Left forelimb (tissue), 1 donor: ENCODE data around the gene ADORA2A.

Source experiments
- DNase-seq: peaks from one replicate; pipeline ENCODE4 v3.0.0-alpha.2; 2018; ENCODE audit warnings: low spot score

Gene ADORA2A

GRCh38 chr22:24403346-24403745 lies 24.1 kb upstream of the ADORA2A start:
- no peak for DNase-seq

DNA sequence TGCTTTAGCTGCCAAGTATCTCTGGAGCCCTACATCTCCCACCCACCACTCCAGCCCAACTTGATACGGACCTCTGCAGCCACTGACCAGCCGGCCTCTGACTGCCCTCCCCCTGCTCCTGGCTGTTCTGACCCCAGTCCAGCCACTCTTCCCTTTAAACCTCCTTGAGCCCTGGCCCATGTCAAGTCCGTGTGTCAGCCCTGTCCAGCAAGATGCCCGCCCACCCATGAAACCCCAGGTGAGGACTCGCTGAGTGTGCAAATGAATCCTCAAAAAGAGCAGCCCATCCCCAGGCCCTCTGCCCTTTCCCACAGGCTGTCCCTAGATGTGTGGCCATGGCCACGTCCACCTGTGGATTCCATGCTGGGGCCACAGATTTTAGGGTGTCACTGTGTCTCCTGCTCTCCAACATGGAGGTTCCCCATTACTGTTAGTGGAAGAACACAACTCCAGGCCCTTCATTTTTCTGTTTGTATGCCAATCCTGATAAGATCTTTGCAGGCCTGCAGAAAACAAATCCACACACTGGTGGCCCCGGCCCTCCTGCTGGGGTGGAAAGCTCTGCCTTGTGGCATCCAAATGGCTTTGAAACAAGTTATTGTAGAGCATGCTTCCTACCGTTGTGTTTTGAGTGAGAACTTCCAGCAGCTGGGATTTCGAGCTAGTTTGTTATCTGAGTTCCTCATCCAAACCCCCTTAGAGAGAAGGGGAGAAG lies 22.7 kb upstream of the ADORA2A start:
- no peak for DNase-seq

DNA sequence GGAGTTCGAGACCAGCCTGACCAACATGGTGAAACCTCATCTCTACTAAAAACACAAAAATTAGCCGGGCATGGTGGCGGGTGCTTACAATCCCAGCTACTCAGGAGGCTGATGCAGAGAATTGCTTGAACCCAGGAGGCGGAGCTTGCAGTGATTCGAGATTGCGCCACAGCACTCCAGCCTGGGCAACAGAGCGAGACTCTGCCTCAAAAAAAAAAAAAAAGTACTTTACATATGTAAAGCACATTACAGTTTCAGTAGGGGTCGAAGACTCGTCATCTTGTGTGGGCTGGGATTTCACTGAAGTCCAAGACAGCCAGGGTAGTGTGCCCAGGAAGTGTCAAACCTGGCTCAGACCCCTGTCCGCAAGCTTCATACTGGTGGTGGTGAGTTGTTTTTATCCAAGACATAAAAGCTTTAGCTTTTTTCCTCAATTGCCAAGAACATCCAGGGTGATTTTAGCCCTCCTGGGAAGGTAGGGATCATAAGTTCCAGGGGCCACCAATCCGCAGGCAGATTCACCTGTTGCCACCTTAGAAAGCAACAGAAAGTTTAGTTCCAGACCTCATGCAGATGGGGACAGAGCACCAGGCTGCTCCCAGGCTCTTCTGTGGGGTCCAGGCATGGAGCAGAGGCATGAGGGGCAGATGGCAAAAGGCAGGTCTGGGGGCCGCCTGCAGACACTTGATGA lies 21.6 kb upstream of the ADORA2A start:
- DNase-seq: no peak

DNA sequence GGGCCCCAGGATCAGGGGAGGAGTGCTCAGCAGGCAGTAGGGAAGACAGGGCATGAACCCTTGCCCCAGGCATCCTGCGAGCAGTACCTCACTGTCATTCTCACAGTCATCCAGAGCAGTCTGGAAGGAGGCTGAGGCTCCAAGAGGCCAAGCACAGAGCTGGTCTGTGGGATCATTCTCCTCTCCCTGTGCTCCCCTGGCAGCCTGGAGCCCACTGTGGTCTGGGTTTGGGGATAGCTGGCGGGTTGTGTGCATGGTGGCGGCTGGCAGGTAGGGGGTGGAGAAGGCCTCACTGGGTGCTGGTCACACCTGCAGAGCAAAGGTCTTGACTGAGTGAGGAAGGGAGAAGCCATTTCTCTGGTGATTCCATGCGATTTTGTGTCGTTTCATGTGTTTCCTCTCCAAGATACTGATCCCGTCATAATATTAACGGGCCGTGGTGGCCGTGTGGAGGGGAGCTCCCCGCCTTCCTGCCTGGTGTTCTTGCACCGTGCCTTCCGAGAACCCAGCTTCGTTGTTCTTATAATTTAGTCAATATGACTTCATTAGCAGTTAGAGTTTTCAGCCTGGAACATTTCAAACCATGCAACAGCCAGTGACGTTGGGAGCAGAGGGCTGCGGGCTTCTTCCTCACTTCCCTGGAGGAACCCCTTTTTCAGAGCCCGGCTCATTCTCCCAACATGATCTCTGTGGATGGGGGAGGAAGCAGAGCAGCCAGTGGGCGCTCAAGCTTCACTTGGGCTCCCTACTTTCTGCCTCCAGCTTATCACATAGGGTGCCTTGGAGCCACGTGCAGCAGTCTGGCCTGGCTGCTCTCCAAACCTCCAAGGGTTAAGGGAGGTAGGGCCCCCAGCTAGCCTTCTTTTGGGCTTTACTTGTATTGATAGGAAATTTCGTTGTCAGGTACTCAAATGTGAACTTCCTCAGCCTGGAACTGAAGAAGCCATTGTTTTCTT lies 20.8 kb upstream of the ADORA2A start:
- no peak for DNase-seq

- no peak for DNase-seq
These were observed 20.1 kb upstream of the ADORA2A start for GRCh38 chr22:24407278-24407665.

GRCh38 chr22:24407884-24408283 lies 19.5 kb upstream of the ADORA2A start:
- no peak for DNase-seq

DNA sequence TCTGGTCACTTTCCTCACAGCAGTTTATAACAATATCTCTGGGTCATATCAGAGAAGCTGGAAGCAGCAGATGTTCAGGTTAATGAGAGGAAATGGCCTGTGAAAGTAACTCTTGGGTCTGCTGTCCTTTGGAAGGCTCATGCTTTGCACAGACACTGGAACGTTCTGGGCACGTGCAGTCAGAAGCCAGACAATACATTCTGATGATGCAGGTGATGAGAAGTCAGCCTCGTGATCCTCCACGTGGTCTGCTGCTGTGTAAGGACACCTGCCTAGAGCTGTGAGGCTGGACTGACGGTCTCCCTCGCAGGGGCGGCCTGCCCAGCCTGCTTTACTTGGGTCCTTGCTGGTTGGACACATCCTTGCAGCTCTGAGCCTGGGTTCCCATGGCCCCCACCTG lies 18.8 kb upstream of the ADORA2A start:
- no peak for DNase-seq

- no peak for DNase-seq
These were observed 17.7 kb upstream of the ADORA2A start for GRCh38 chr22:24409707-24410106.

- no peak for DNase-seq
These were observed 17.1 kb upstream of the ADORA2A start for GRCh38 chr22:24410110-24410856.

GRCh38 chr22:24411256-24412004 lies 16.0 kb upstream of the ADORA2A start:
- no peak for DNase-seq

GRCh38 chr22:24412274-24412673 lies 15.1 kb upstream of the ADORA2A start:
- DNase-seq: no peak

- DNase-seq: no peak
These were observed 14.1 kb upstream of the ADORA2A start for GRCh38 chr22:24413271-24413670.

DNA sequence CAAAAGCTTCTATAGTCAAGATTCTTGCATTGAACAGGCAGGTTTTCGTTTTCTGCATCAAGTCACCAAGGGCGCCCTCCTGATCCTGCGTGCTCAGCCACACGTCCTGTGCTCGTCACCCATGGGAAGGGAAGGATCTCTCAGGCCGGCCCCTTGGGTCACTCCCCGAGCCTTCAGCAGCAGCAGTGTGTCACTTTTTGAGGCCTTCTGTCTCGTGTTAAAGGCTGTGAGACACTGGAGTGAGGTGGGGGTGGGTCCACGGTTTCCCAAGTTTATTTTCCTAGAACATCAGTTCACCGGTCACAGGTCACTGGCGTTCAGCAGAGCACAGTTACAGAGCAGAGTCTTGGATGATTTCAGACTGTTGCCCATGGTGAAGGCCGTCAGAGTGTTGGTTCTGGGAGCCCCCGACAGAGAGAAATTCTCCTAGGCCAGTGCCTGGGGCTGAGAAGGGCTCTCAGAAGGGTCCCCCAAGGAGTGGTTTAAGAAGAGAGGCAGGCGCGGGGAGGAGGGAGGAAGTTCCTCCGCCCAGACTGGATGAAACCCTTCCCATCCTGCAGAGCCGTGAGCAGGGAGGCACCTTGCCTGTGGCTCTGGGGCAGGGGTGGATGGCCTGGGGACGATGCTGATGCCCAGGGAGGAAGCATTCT lies 13.5 kb upstream of the ADORA2A start:
- no peak for DNase-seq

GRCh38 chr22:24414523-24414922 lies 12.9 kb upstream of the ADORA2A start:
- DNase-seq: no peak

GRCh38 chr22:24414984-24415945 lies 12.1 kb upstream of the ADORA2A start:
- no peak for DNase-seq

DNA sequence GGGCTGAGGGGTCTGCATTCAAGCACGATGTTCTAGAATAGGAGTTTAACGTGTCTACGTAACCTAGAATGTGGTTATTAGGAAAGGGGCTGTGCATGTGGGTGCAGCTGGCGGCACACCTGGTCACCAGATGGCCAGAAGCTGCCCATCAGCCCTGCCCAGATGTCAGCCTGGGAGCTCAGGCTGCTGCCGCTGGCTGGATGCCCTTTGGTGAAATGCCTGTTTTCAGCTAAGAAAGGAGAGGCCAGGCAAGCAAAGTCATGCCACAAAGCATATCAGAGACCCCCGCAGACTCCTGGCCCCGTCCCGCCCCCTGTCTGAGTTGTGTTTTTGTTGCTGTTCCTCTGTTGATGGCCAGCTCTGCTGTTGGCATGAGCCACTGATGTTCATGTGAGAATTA lies 11.3 kb upstream of the ADORA2A start:
- no peak for DNase-seq

- DNase-seq: no peak
These were observed 10.8 kb upstream of the ADORA2A start for GRCh38 chr22:24416611-24417010.

GRCh38 chr22:24417200-24417599 lies 10.2 kb upstream of the ADORA2A start:
- DNase-seq: no peak

DNA sequence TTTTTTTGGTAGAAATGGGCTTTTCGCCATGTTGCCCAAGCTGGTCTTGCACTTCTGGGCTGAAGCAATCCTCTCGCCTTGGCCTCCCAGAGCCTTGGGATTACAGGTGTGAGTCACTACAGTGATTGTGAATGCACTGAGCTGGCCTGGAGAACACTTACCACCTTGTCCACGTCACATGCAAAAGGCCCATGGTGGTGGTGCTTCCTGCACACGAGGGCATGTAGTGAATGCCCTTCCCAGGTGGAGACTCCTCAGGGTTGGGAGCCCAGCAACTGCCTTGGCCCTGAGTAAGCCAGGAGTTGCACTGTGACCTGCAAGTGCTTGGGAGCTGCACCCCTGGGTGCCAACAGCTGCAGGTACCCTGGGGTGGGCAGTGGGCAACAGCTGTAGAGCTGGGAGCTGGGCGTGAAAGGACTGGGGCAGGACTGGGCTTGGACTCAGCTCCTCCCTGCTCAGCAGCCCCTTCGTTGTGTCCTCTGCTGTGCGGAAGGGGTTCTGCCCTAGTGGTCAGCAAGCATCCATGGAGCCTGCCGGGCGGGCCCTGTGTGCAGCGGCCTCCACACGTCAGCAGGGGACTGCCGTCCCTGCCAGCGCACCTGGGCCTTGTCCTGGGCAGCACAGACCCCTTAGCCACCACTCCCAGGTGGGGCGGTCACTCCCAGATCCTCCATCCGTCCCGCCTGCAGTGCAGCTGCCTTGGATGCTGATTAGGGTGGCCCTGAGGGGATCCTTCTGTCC lies 9.3 kb upstream of the ADORA2A start:
- DNase-seq: no peak
